ENCODE results near the gene TRAF3IP1. TPM values are rescaled to one million over a fixed set of nuclear protein-coding genes. Genes with fewer than 3 reads are reported as not detected.
A peak's percentile ranks its signal among the peaks of the same experiment; 100 is the strongest.

The TRAF3IP1 gene
- total and polyA plus RNA-seq, 2 of the 13 experiments (the other 11 are each of a cell fraction or from before 2014, with no cell fraction given): 4.1 to 12.9 TPM

DNA sequence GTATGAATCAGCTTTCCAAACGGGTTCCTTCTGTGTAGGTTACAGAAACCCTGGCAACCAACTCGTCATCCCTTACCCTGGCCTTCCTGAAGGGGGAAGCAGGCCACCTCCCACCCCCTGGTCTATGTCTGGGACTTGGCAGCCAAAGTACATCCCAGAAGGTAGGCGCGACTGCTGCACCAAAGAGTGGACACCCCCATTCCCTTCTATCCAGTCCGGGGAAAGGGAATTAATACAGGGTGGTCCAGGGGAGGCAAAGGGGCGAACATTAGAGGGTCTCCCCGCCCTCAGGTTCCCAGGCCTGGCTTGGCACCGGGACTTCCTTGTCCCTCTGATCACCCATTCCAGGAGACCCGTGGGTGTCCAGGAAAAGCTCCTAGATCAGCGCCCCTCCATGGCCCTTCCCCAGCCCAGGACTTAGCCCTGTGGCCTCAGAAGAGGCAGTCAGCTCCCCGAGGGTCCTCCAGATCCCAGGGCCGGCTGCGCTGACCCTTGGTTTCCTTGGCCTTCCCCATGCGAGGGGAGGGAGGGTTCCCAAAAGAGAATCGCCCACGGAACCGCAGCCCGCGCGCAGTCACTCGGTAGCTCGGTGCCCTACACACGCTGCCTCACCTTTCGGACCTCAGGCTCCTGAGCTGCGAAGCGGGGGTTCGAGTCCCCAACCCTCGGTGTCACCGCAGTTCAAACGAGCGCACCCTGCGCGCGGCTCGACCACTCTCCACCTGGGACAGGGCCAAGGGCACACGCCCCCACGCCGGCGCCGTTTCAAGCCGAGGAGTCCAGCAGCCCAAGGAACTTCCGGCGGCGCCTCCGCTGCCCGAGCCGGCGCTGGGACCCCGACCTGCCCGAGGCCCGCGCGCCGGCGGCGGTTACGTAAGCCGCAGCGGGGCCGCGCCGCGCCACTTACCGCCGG is 32.3 kb upstream of the TRAF3IP1 start, which contains the start of gene PER2 (continued):
- TF ChIP-seq ZBTB40 (IDR thresholded peaks at IDR 0.05): no peak
- TF ChIP-seq ZBTB40 (CRISPR knock-in tag; IDR thresholded peaks at IDR 0.05): peak; percentile 30; the same call in 1 of the 2 replicates
- TF ChIP-seq HES4 (CRISPR knock-in tag; IDR thresholded peaks at IDR 0.05; ENCODE audit: borderline replicate concordance): peak; percentile 84; the same call in 1 of the 2 replicates
- peak; percentile 39 for TF ChIP-seq ZFP91 (CRISPR knock-in tag; IDR thresholded peaks at IDR 0.05; ENCODE audit: borderline replicate concordance)
- no peak for TF ChIP-seq KLF9 (CRISPR knock-in tag; IDR thresholded peaks at IDR 0.05; ENCODE audit: low read depth)
- TF ChIP-seq JUND (CRISPR knock-in tag; IDR thresholded peaks at IDR 0.05): 0 out of 2 replicates have a peak, but pooled peaks have one; percentile 18
- TF ChIP-seq THRA (CRISPR knock-in tag; IDR thresholded peaks at IDR 0.05; ENCODE audit: borderline replicate concordance): peak; percentile 9; the same call in 1 of the 2 replicates
- no peak for TF ChIP-seq HMG20B (CRISPR knock-in tag; conservative IDR thresholded peaks at IDR 0.05)
- peak; percentile 79; the same call in 1 of the 2 replicates for TF ChIP-seq ZNF280B (CRISPR knock-in tag; IDR thresholded peaks at IDR 0.05; ENCODE audit: borderline replicate concordance)
- peak; percentile 36; the same call in 1 of the 2 replicates for TF ChIP-seq HNF4A (CRISPR knock-in tag; IDR thresholded peaks at IDR 0.05)
- peak; percentile 69; the same call in 1 of the 2 replicates for TF ChIP-seq ZNF563 (CRISPR knock-in tag; IDR thresholded peaks at IDR 0.05)
- TF ChIP-seq, protein P1, sequence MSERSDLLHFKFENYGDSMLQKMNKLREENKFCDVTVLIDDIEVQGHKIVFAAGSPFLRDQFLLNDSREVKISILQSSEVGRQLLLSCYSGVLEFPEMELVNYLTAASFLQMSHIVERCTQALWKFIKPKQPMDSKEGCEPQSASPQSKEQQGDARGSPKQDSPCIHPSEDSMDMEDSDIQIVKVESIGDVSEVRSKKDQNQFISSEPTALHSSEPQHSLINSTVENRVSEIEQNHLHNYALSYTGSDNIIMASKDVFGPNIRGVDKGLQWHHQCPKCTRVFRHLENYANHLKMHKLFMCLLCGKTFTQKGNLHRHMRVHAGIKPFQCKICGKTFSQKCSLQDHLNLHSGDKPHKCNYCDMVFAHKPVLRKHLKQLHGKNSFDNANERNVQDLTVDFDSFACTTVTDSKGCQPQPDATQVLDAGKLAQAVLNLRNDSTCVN (CRISPR knock-in tag; IDR thresholded peaks at IDR 0.05; ENCODE audit: borderline replicate concordance): no peak
